ENCODE measurements around the gene RAP1GAP2.

DNA sequence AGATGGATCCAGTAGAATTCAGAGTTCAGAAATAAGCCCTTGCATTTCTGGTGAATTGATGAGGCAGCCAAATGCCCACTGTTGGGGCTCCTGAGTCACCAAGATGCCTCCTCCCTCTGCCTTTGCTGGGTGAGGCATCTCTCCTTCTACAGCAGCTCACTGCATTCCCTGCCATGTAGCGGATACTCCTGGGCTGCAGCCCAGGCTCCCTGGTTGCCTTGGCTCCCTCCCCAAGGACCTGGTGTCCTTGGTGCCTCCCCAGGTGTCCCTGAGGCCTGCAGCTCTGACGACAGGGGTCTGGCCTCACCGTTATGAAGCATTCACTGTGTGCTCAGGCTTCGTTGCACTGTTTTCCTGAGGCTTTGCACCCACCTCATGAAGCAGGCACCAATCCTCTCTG, 7.7 kb downstream of the RAP1GAP2 start:
- TF ChIP-seq, protein P1, sequence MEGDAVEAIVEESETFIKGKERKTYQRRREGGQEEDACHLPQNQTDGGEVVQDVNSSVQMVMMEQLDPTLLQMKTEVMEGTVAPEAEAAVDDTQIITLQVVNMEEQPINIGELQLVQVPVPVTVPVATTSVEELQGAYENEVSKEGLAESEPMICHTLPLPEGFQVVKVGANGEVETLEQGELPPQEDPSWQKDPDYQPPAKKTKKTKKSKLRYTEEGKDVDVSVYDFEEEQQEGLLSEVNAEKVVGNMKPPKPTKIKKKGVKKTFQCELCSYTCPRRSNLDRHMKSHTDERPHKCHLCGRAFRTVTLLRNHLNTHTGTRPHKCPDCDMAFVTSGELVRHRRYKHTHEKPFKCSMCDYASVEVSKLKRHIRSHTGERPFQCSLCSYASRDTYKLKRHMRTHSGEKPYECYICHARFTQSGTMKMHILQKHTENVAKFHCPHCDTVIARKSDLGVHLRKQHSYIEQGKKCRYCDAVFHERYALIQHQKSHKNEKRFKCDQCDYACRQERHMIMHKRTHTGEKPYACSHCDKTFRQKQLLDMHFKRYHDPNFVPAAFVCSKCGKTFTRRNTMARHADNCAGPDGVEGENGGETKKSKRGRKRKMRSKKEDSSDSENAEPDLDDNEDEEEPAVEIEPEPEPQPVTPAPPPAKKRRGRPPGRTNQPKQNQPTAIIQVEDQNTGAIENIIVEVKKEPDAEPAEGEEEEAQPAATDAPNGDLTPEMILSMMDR (IDR thresholded peaks at IDR 0.05), result no peak
- no peak for TF ChIP-seq POLR2A (IDR thresholded peaks at IDR 0.05)

Data from Peyer's patch (tissue), 4 donors.